ENCODE measurements around the gene IGLL5.

GRCh38 chr22:22840780-22841179, 46.8 kb upstream of the IGLL5 start:
- no peak for TF ChIP-seq CTCF (IDR thresholded peaks at IDR 0.05; ENCODE audit: low read depth, low read length)
- TF ChIP-seq EZH2phosphoT487 (IDR thresholded peaks at IDR 0.05; ENCODE audit: low read depth), result no peak
